ENCODE measurements around the gene NTM.

GRCh38 chr11:131894615-131895544 is 524.5 kb downstream of the NTM start:
- TF ChIP-seq CTCF (IDR thresholded peaks at IDR 0.05) (no peak), POLR2A (IDR thresholded peaks at IDR 0.05) (no peak)

Measured in breast epithelium (tissue), 3 donors.